GM20431 (cell line): Measurements from ENCODE around the gene IFIT1.
"Not testable (repeated sequence)": the region's sequence is repeated elsewhere in the genome, so short reads cannot be mapped to it uniquely, and the experiment has no call there.

Experiments used
- in situ Hi-C: fragments of 300-500 bp; cut with MseI, MboI; formaldehyde crosslinking; loops from one replicate; pipeline ENCODE4 v1.15.0; 2020; ENCODE audit warnings: low sequenced_read_pairs; ENCODE audit not compliant: unreplicated experiment

Gene IFIT1

DNA sequence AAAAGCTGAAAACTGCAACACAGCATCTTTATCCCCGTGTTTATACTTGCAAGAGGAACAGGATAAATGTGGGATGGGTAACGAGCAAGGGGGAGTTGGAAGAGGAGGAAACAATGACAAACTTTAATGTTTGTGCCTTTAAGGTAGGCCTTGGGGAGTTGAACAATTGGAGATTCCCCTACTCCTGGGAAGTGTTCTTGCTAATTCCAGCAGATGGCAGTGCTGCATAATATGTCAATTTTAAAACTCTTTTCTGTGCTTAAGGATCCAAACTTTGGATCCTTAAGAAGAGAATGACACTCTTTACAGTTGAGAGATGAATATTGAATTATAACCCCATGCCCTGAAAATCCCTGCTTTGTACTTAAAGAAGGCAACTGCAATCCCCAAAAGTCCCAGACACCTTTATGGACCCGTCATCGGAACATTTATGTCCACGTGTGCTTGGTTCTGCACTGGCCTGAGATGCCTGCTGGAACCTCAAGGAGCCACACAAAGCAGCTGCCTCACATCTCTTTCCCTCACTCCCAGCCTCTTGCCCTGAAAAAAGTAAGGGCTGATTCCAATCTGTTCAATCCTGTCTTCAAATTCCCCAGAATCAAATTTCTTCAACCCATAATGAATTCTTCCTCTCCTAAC, 33.9 kb downstream of the IFIT1 start:
- in situ Hi-C loops = no loop called here

DNA sequence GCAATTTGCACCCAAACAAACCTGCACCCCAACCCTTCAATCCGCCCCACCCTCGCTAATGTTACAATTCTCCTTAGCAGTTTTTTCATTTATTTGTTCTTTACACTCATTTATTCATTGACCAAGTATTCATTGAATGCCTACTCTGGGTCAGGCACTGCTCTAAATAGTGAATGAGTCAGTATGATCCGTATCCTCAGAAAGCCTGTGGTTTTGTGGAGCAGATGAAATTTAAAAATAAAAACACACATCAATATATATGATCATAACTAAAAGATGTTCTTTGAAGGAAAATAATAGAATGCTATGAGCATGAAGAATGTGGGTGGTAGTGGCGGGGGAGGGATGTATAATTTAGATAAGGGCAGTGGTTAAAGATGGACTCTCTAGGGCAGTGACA, 35.2 kb downstream of the IFIT1 start:
- in situ Hi-C loops = no loop called here

DNA sequence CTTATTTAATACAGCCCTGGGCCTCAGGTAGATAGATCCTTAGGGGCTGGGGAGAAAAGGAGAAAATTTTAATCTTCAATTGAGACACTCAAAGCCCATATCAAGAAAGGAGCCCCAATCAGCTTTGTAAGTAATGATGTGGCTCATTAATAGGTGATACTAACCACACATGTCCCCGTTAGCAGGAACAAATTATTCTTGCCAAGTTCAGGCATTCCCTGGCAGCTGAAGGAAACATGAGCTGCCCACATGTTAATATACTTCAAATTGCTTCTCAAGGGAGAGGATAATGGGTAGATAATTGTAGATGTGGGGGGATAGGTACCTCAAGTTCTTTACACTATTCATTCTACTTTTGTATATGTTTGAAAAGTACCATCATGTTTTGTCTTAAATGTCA, 36.5 kb downstream of the IFIT1 start:
- in situ Hi-C loops = no loop called here

DNA sequence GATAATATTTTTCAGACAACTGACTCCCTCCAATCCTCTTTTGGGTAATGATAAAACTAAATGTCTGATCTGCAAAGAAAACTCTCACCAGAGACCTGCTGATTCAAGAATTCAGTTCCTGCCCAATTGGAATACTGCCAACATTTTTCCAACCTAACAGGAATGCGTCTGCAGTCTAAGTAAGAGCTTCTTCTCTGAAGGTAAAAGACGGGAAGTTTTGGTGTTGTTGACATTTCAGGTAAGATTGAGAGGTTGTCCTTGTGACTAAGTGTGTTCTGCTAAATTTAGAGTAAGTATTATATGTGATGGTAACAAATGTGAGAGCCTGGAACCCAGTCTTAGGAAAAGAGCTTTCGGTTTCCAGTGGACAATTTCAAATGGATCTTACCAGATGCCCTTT, 39.6 kb downstream of the IFIT1 start:
- in situ Hi-C loops = no loop called here

DNA sequence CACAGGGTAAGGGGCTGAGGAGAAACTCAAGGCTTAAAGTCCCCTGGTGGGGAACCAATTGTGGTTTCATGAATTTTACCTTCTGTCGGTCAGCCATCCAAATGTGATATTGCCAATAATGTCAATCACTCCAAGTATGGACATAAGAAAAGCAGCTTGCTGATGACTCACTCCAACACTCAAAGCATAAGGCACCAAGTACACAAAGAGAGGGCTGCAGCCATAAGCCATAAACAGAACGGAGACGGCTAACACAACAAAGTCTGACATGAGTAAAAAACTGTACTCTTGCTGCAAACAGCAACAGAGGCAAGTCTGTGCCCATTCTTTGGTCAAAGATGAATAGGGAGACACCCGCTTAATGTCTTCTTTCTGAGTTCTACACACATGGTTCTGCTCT, 46.1 kb downstream of the IFIT1 start:
- in situ Hi-C loops = no loop called here

DNA sequence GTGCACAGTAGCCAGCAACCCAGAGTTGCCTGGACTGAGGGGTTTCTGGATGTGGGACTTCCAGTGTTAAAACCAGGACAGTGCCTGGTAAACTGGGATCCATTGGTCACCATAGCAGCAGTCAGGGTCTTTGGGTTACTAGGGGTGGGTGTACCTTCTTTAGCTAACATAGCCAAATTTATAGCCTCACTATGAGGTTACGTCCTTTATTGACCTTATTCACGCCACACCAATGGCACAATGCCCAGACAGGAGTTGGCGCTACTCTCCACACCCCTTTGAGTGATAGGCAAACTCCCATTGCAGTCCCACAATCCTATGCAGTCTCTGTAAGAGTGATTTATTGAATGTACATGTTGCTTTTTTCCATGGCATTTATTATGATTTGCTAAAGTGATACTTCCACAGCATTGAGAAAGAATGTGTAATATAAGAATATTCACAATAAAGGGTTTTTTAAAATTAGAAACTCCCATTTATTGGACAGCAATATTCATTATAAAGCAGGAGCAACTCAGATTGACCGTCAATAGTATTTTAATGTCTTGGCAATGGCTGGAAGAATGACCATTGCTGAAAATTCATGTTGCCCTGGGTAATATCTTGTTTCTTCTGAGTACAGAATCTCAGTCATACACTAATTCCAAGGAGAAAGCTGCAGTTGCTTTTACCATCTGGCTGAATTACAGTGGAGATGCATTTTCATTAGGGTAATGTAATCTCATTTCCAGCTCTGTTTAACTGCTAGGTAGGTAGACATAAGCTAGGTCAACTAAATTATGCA, 48.0 kb downstream of the IFIT1 start:
- in situ Hi-C loops = no loop called here

DNA sequence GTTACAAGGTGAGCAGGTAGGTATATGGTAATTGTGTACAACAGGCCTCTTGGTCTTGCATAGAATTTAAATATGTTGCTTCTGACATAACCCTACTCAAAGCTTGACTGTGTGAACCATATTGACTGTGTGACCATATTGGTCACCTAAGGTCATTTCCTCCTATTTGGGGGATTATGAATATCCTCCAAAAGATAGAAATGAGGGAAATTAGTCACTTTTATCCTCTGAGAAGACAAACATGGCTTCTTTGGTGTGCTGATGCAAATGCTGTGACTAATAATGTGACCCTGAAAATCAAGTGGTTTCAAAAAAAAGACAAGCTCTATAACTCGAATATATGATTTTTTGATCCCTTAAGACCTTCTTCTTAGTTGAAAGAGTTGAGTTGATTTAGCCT, 49.9 kb downstream of the IFIT1 start:
- in situ Hi-C loops = no loop called here

DNA sequence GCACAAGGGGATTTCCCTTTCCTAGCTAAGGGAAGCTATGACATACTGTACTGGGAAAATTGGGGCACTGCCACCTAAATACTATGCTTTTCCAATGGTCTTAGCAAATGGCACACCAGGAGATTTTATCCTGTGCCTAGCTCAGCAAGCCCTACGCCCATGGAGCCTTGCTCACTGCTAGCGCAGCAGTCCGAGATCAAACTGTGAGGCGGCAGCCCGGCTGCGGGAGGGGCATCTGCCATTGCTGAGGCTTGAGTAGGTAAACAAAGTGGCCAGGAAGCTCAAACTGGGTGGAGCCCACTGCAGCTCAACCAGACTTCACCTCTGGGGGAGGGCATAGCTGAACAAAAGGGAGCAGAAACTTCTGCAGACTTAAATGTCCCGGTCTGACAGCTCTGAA, 52.4 kb downstream of the IFIT1 start:
- in situ Hi-C loops = not testable (repeated sequence)

DNA sequence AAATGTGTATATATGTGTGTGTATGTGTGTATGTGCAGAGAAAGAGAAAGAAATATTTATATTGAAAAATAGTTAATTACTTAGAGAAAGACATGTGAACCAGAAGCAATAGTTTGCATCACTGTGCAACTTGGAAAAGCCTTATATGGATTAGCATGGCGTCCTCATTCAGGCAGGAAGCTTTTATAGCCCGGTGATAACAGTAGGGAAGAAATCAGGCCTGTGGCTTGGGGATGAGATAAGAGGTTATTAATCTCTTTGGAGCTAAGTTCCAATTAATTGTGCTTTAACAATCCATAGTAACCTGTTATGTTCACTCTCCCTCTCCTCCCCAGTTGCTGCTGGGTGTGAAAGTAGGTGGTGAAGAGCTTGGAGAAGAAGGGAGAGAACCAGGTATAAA, 58.5 kb downstream of the IFIT1 start:
- in situ Hi-C loops = no loop called here

DNA sequence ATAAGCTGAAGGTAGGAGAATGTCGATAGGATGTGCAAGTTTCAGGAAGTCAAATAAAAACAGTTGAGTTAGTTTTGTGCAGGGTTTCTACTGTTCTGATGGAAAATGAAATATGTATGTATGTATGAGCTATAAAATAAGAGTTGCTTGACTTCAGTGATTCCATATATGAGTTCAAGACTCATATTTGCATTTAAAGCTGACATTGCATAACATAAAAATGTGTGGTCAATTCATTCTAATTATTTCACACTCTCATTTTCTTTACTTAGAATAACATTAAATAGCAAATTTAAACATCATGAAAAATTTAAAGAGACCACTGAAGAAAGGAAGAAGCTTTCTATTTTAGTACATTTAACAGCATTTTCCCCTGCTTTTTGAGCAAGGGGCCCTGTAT, 59.8 kb downstream of the IFIT1 start:
- in situ Hi-C loops = no loop called here

DNA sequence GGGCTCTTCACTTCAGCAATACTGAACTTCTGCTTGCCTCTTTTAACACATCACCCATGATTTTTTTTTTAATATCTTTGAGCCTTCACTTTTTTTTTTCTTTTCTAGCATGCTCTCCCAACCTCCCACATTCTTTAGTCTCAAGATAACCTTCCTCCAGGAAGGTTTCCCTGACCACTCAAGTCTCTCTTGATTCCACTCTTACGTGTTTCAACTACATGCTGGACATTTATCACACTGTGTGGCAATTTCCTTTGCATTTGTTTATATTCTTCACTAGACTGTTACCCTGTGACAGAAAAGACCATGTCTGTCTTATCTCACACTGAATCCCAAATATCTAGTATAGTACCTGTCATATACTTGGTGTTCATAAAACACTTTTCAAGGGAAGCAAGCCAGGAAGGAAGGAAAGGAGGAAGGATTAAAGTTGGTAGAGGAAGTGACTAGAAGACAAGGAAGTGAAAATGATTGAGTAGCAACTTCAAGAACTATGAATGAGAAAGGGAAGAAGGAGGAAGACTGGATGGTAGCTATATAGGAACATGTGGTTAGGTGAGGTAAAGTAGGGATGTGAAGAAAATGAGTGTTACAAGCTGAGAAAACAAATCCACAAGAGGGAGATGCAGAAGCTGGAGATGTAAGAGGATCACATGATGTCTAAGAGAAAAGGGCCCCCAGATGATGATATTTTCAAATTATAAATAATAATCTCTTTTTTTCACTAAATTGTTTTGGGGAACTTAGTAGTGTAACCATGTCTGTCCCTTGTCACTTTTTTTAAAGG, 62.3 kb downstream of the IFIT1 start:
- in situ Hi-C loops = no loop called here
